GM23338 (cell line): Measurements from ENCODE around the gene GJC3. TPM values are rescaled to one million over a fixed set of nuclear protein-coding genes. Genes with fewer than 3 reads are reported as not detected.

Experiments
- ATAC-seq: fragments of 200-7000 bp; cut with Tn5 transposase; 3 replicates; pipeline ENCODE4 v1.9.1; 2020
- DNase-seq: peaks from one replicate; pipeline ENCODE4 v3.0.0-alpha.2; 2015; ENCODE audit warnings: low spot score
- H2AFZ ChIP-seq: fragments of 200-600 bp; sonication (generic); 2 replicates; pipeline ENCODE4 v1.8.0; 2016; ENCODE audit warnings: antibody characterized with exemption, mild to moderate bottlenecking, moderate library complexity
- H3F3A ChIP-seq: fragments of 200-600 bp; sonication (generic); replicated peaks from 2 replicates; pipeline ENCODE4 v1.8.0; 2017; ENCODE audit warnings: antibody characterized with exemption, mixed run types, low read depth
- H3K27ac ChIP-seq: fragments of 200-600 bp; sonication (generic); 2 replicates; pipeline ENCODE4 v1.6.1; 2016; ENCODE audit warnings: low read depth
- H3K27me3 ChIP-seq: fragments of 200-600 bp; sonication (generic); 2 replicates; pipeline ENCODE4 v1.8.0; 2016; ENCODE audit warnings: mild to moderate bottlenecking, mixed run types, moderate library complexity; ENCODE audit not compliant: insufficient read depth
- H3K36me3 ChIP-seq: fragments of 200-600 bp; sonication (generic); 2 replicates; pipeline ENCODE4 v1.8.0; 2016; ENCODE audit warnings: mild to moderate bottlenecking; ENCODE audit not compliant: insufficient read depth
- H3K4me1 ChIP-seq: fragments of 200-600 bp; sonication (generic); 2 replicates; pipeline ENCODE4 v1.8.0; 2016; ENCODE audit warnings: mild to moderate bottlenecking, moderate library complexity; ENCODE audit not compliant: insufficient read depth
- H3K4me2 ChIP-seq: fragments of 200-600 bp; sonication (generic); 2 replicates; pipeline ENCODE4 v1.7.1; 2017; ENCODE audit warnings: mixed run types
- H3K4me3 ChIP-seq: fragments of 200-600 bp; sonication (generic); 2 replicates; pipeline ENCODE4 v1.6.1; 2016; ENCODE audit warnings: mixed run types
- H3K79me2 ChIP-seq: fragments of 200-600 bp; sonication (generic); replicated peaks from 2 replicates; pipeline ENCODE4 v1.8.0; 2017; ENCODE audit warnings: mild to moderate bottlenecking; ENCODE audit not compliant: insufficient read depth
- H3K9me2 ChIP-seq: fragments of 200-600 bp; sonication (generic); 2 replicates; pipeline ENCODE4 v1.8.0; 2017; ENCODE audit not compliant: insufficient read depth
- H4K20me1 ChIP-seq: fragments of 200-600 bp; sonication (generic); replicated peaks from 2 replicates; pipeline ENCODE4 v1.8.0; 2017; ENCODE audit warnings: mild to moderate bottlenecking; ENCODE audit not compliant: insufficient read depth
- H3K27ac Mint-ChIP-seq: 2 replicates; pipeline ENCODE4 v1.8.0; 2020; ENCODE audit warnings: inconsistent platforms, mild to moderate bottlenecking, moderate library complexity, mixed read lengths
- H3K27me3 Mint-ChIP-seq: 3 replicates; pipeline ENCODE4 v1.8.0; 2022; ENCODE audit warnings: low read depth, mild to moderate bottlenecking, moderate library complexity, mixed read lengths, inconsistent platforms; ENCODE audit not compliant: insufficient read depth, poor library complexity
- H3K36me3 Mint-ChIP-seq: 3 replicates; pipeline ENCODE4 v1.8.0; 2021; ENCODE audit warnings: low read depth, mild to moderate bottlenecking, inconsistent platforms, moderate library complexity, mixed read lengths
- H3K4me1 Mint-ChIP-seq: 3 replicates; pipeline ENCODE4 v1.8.0; 2020; ENCODE audit warnings: mild to moderate bottlenecking, inconsistent platforms, mixed read lengths
- H3K4me3 Mint-ChIP-seq: 3 replicates; pipeline ENCODE4 v1.8.0; 2021; ENCODE audit warnings: moderate library complexity, mild to moderate bottlenecking, inconsistent platforms, mixed read lengths
- H3K9me3 Mint-ChIP-seq: 3 replicates; pipeline ENCODE4 v1.8.0; 2020; ENCODE audit warnings: moderate library complexity, mild to moderate bottlenecking, inconsistent platforms, mixed read lengths
- CREB1 ChIP-seq: fragments of 250-450 bp; sonication (Bioruptor Pico); IDR thresholded peaks from 2 replicates; pipeline ENCODE4 v1.5.0; 2020; ENCODE audit warnings: low read depth, mild to moderate bottlenecking, moderate library complexity
- ZNF462 ChIP-seq: fragments of 250-450 bp; sonication (Bioruptor Pico); IDR thresholded peaks from 2 replicates; pipeline ENCODE4 v1.5.0; 2020; ENCODE audit warnings: mild to moderate bottlenecking, moderate library complexity
- long read RNA-seq: library from polyadenylated mRNA; unstranded; transcript quantifications from one replicate; pipeline ENCODE4 v2.0.0, GENCODE V29; 2020; ENCODE audit not compliant: unreplicated experiment
- polyA plus RNA-seq: library from polyadenylated mRNA; unstranded; fragments of >200 nt; fragmentation: Nextera tagmentation; extraction: Ambion mirVana; gene quantifications from 2 replicates; pipeline ENCODE4 v1.2.1, GENCODE V29; 2016
- total RNA-seq: library from RNA; depleted of rRNA; stranded (reverse); fragments of >200 nt; shearing (Covaris generic); gene quantifications from 2 replicates; pipeline ENCODE4 v1.2.3, GENCODE V29; 2014; rRNA removed
- TF ChIP-seq, protein P1 (sequence below), 2 experiments: fragments of 200-600 bp in 1 of 2; sonication (generic) in 1 of 2; conservative IDR thresholded peaks; 2 replicates each; pipeline versions ENCODE4 v1.5.1 to v1.6.1; 2016 to 2017; ENCODE audit warnings: antibody characterized with exemption in 2 of 2, low read depth in 2 of 2, mild to moderate bottlenecking in 2 of 2, moderate library complexity in 1 of 2

GJC3 gene
- total RNA-seq = 0.23 and 0.56 TPM in 2 replicates
- polyA plus RNA-seq = 3.1 and 3.8 TPM in 2 replicates
- long read RNA-seq, partial matches to known transcripts = 0 of 2 reads
- long read RNA-seq, other reads (novel, unspliced or antisense) = 2 of 2 reads

GRCh38 chr7:99928994-99929729 is at the start of gene GJC3:
TSS of gene GJC3 (minus strand) at chr7:99929620. CDS start at chr7:99929620, 0 bp downstream.
- Mint-ChIP-seq H3K36me3 (peaks cover 6% of the 10 kb centered on the region; the same call in 2 of the 3 replicates), H3K9me3 (no peaks in the 10 kb centered on the region), H3K4me3 (peak within 1 kb of the TSS; percentile 65), H3K4me1 (peaks cover 32% of the 10 kb centered on the region), H3K27ac (no peak within 1 kb of the TSS), H3K27me3 (peaks cover 12% of the 10 kb centered on the region)
- peaks cover 9% of the 10 kb centered on the region for H3K4me1 ChIP-seq
- H3F3A ChIP-seq = no peaks in the 10 kb centered on the region
- H3K79me2 ChIP-seq = no peaks in the 10 kb centered on the region
- peak within 1 kb of the TSS; percentile 48 for H2AFZ ChIP-seq
- peak; percentile 84 for DNase-seq
- peak within 1 kb of the TSS; percentile 70 for H3K4me2 ChIP-seq
- no peak within 1 kb of the TSS; the same call in 1 of the 2 replicates for H3K27ac ChIP-seq
- H4K20me1 ChIP-seq = no peaks in the 10 kb centered on the region
- H3K4me3 ChIP-seq = peak within 1 kb of the TSS; percentile 49
- ATAC-seq = peak; percentile 98
- no peaks in the 10 kb centered on the region for H3K36me3 ChIP-seq
- TF ChIP-seq, protein P1, sequence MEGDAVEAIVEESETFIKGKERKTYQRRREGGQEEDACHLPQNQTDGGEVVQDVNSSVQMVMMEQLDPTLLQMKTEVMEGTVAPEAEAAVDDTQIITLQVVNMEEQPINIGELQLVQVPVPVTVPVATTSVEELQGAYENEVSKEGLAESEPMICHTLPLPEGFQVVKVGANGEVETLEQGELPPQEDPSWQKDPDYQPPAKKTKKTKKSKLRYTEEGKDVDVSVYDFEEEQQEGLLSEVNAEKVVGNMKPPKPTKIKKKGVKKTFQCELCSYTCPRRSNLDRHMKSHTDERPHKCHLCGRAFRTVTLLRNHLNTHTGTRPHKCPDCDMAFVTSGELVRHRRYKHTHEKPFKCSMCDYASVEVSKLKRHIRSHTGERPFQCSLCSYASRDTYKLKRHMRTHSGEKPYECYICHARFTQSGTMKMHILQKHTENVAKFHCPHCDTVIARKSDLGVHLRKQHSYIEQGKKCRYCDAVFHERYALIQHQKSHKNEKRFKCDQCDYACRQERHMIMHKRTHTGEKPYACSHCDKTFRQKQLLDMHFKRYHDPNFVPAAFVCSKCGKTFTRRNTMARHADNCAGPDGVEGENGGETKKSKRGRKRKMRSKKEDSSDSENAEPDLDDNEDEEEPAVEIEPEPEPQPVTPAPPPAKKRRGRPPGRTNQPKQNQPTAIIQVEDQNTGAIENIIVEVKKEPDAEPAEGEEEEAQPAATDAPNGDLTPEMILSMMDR (conservative IDR thresholded peaks at IDR 0.05; ENCODE audit: low read depth in 2 of 2) = peak; percentile 54 to 82
- TF ChIP-seq ZNF462 = peak; percentile 57; the same call in 1 of the 2 replicates
- no peak for TF ChIP-seq CREB1 (CRISPR knock-in tag)
- H3K9me2 ChIP-seq = peaks cover 24% of the 10 kb centered on the region
- H3K27me3 ChIP-seq = no peaks in the 10 kb centered on the region
